Stimulated activated naive CD8-positive, alpha-beta T cell treated with anti-CD3 and anti-CD28 coated beads, Interleukin-15, Interleukin-2, amounts not matched to agents 100 ng/mL and 50 ng/mL, for 24 hours (primary cell): ENCODE measurements around the gene WNK4.

Source experiments
- H3K27ac Mint-ChIP-seq: one replicate; pipeline ENCODE4 v1.8.0; 2021; ENCODE audit warnings: mild to moderate bottlenecking, mixed read lengths
- H3K27me3 Mint-ChIP-seq: one replicate; pipeline ENCODE4 v1.8.0; 2021; ENCODE audit warnings: mixed read lengths
- H3K36me3 Mint-ChIP-seq: one replicate; pipeline ENCODE4 v1.8.0; 2021; ENCODE audit warnings: low read depth, mixed read lengths
- H3K4me1 Mint-ChIP-seq: one replicate; pipeline ENCODE4 v1.8.0; 2021; ENCODE audit warnings: low read depth, mixed read lengths
- H3K4me3 Mint-ChIP-seq: one replicate; pipeline ENCODE4 v1.8.0; 2021; ENCODE audit warnings: mild to moderate bottlenecking, mixed read lengths
- H3K9me3 Mint-ChIP-seq: one replicate; pipeline ENCODE4 v1.8.0; 2021; ENCODE audit warnings: mixed read lengths

Gene WNK4

DNA sequence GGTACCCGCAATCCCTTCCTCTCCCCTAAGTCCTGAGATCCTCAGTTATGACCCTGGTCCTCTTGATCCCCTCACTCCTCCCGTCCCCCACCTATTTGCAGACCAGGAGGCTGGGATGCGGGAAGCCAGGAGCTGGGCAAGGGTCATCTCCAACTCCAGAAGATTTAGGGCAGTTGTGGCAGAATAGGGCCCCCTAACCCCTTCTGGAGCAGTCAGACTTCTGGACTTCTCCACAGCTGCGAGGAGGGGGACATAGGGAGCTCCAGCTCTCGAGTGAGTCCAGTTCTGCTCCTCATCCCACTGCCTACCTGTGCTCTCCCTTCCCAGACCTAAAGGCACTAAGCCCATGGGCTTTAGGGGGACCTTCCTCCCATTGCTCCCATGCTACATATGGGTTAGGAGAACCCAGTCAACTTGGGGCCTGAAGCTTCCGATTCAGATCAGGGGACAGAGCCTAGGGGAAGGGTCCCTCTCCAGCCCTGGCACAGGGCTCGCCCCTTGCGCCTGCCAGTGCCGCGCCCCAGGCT is 1.3 kb downstream of the WNK4 start:
- Mint-ChIP-seq H3K4me1 (peaks cover 24% of the 10 kb centered on the region), H3K36me3 (peaks cover 22% of the 10 kb centered on the region), H3K27ac (no peak overlapping the region), H3K4me3 (no peak overlapping the region), H3K27me3 (peaks cover 50% of the 10 kb centered on the region), H3K9me3 (no peaks in the 10 kb centered on the region)

DNA sequence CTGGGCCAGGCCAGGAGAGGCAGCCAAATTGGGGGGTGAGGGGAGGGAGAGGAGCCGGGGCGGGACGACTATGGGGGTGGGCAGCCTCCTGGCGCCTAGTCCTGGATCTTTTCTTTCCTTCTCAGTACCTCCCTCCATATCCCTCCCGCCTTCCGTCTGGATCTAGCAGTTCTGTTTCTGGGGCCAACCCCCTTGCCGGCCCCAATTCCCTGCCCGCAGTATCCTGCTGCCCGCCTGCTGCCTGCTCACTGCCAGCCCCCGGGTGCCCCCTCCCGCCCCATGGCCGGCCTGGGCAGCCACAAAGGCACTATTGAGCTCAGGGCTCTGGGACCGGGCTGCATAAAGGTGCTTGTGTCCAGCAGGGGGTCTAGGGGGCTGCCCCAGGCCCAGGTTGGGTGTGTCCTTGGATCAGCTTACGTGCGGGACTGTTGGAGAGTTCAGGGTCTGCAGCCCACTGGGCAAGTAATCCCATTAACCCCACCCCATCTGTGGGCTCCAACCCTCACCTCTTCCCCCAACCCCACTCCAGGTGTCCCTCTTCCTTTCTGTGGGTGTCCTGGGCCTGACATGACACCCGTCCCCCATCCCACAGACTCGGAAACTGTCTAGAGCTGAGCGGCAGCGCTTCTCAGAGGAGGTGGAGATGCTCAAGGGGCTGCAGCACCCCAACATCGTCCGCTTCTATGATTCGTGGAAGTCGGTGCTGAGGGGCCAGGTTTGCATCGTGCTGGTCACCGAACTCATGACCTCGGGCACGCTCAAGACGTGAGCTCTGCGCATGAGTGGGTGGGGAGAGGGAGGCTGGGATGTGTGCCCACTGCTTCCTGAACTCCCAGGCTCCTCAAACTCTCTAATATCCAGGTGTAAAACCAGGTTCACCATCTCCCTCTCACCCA is 2.0 kb downstream of the WNK4 start:
- Mint-ChIP-seq H3K9me3 (no peaks in the 10 kb centered on the region), H3K4me3 (no peak overlapping the region), H3K27ac (no peak overlapping the region)

DNA sequence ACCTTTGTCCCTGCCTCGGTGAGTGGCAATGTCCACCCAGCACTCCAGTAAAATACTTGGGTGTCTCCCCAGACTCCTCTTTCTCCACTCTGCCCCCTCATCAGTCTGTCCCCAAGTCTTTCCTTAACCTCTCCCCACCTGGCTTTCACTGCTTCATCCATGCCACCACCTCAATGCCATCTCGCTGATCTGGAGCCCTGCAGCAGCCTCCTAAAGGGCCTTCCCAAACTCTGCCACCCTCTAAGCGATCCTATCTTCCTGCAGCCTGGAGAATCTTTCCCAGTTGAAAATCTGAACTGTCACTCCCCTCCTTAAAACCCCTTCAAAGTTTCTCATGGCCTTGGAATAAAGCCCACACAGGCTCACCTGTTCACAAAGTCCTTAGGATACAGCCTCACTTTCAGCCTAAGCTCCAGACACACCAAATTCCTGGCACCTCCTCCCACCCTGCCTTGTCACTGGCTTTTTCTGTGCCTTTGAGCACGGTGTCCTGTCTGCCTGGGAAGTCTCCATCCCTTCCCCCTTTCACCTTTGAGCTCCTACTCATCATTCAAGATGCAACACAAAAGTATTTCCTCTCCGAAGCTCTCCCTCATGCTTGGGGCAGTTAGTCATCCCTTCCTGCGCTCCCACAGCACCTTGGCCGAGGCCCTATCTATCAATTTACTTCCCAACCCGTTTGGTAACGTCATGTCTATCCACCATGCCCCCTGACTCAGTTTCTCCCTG is 2.8 kb downstream of the WNK4 start:
- H3K27me3 Mint-ChIP-seq, result peaks cover 62% of the 10 kb centered on the region
- H3K4me1 Mint-ChIP-seq, result peaks cover 24% of the 10 kb centered on the region
- no peaks in the 10 kb centered on the region for H3K9me3 Mint-ChIP-seq
- peaks cover 12% of the 10 kb centered on the region for H3K36me3 Mint-ChIP-seq
- H3K27ac Mint-ChIP-seq, result no peak overlapping the region
- H3K4me3 Mint-ChIP-seq, result no peak overlapping the region

More for the DNA sequence above, 2.0 kb downstream of the WNK4 start:
- peaks cover 20% of the 10 kb centered on the region for H3K36me3 Mint-ChIP-seq
- peaks cover 55% of the 10 kb centered on the region for H3K27me3 Mint-ChIP-seq
- H3K4me1 Mint-ChIP-seq, result peaks cover 24% of the 10 kb centered on the region

DNA sequence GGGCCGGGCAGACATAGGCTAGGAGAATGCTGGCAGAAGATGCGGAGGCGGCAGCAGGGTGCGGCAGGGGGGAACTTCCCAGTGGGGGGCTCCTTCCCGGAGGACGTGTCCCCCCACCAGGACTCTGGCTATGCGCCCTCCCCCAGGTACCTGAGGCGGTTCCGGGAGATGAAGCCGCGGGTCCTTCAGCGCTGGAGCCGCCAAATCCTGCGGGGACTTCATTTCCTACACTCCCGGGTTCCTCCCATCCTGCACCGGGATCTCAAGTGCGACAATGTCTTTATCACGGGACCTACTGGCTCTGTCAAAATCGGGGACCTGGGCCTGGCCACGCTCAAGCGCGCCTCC is 3.4 kb downstream of the WNK4 start:
- H3K36me3 Mint-ChIP-seq, result peaks cover 9% of the 10 kb centered on the region
- H3K27me3 Mint-ChIP-seq, result peaks cover 62% of the 10 kb centered on the region

DNA sequence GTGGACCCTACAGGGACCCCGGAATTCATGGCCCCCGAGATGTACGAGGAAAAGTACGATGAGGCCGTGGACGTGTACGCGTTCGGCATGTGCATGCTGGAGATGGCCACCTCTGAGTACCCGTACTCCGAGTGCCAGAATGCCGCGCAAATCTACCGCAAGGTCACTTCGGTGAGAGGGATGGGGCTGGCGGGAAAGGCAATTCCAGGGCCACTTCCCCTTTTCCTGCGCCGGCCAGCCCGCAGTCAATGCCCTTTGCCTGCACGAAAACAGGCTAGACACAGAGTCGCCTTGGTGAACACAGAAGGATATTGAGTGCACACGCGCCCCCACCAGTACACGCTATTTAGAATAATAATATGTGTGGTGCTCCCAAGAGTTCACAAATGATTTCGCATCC is 4.0 kb downstream of the WNK4 start:
- Mint-ChIP-seq H3K9me3 (no peaks in the 10 kb centered on the region), H3K27ac (no peak overlapping the region), H3K4me1 (peaks cover 24% of the 10 kb centered on the region), H3K27me3 (peaks cover 62% of the 10 kb centered on the region), H3K4me3 (no peak overlapping the region), H3K36me3 (peaks cover 4% of the 10 kb centered on the region)

More for the DNA sequence above, 3.4 kb downstream of the WNK4 start:
- peaks cover 24% of the 10 kb centered on the region for H3K4me1 Mint-ChIP-seq
- H3K4me3 Mint-ChIP-seq, result no peak overlapping the region
- no peak overlapping the region for H3K27ac Mint-ChIP-seq
- no peaks in the 10 kb centered on the region for H3K9me3 Mint-ChIP-seq

DNA sequence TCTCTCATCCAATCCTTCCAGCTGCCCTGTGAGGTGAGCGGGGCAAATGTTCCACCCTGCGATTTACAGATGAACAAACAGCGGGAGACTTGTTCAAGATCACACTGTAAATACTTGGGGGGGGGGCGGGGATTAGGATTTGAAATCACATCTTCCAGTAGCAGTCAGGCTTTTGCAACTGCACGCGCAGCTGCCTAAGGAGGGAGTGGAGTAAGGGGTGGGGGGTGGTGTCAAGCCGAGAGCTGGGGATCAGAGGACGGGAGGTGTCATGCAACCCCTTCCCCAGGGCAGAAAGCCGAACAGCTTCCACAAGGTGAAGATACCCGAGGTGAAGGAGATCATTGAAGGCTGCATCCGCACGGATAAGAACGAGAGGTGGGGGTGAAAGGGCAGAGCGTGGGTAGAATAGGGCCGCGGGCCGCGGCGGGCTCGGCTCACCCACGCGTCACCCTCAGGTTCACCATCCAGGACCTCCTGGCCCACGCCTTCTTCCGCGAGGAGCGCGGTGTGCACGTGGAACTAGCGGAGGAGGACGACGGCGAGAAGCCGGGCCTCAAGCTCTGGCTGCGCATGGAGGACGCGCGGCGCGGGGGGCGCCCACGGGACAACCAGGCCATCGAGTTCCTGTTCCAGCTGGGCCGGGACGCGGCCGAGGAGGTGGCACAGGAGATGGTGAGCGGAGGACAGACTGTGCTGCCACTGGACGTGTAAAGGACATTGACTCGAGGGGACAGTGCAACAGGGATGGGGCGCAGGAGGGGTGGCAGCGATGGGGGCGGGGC is 4.6 kb downstream of the WNK4 start:
- Mint-ChIP-seq H3K27ac (no peak overlapping the region), H3K27me3 (peaks cover 64% of the 10 kb centered on the region), H3K4me3 (no peak overlapping the region)

DNA sequence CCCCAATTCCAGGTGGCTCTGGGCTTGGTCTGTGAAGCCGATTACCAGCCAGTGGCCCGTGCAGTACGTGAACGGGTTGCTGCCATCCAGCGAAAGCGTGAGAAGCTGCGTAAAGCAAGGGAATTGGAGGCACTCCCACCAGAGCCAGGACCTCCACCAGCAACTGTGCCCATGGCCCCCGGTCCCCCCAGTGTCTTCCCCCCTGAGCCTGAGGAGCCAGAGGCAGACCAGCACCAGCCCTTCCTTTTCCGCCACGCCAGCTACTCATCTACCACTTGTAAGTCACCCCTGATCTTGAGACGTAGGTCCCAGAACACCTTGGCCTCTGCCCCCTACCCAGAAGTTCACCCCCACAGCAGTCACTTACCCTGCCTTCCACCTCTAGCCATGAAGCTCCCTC is 6.9 kb downstream of the WNK4 start:
- Mint-ChIP-seq H3K4me3 (no peak overlapping the region), H3K9me3 (no peaks in the 10 kb centered on the region), H3K36me3 (no peaks in the 10 kb centered on the region), H3K27me3 (peaks cover 58% of the 10 kb centered on the region), H3K27ac (no peak overlapping the region), H3K4me1 (peaks cover 21% of the 10 kb centered on the region)

More for the DNA sequence above, 4.6 kb downstream of the WNK4 start:
- H3K9me3 Mint-ChIP-seq, result no peaks in the 10 kb centered on the region
- H3K4me1 Mint-ChIP-seq, result peaks cover 24% of the 10 kb centered on the region
- H3K36me3 Mint-ChIP-seq, result no peaks in the 10 kb centered on the region

DNA sequence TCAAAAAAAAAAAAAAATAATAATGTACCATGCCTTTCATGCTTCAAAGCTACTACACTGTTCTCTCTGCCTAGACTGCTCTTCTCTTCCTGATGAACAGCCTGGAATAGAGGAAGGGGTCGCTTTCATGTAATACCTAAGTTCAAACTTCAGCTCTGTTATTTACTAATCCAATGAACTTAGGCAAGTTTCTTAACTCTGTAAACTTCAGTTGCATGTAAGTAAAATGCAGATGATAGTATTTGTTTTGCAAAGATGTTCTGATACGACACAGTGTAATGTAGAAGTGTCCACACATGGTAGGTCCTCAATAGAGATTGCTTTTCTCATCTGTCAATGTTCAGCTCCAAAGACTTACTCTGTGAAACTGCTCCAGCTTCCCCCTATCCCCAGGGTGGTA is 11.5 kb downstream of the WNK4 start:
- peaks cover 4% of the 10 kb centered on the region for H3K36me3 Mint-ChIP-seq
- peaks cover 16% of the 10 kb centered on the region for H3K27me3 Mint-ChIP-seq
- peaks cover 3% of the 10 kb centered on the region for H3K4me1 Mint-ChIP-seq
- H3K4me3 Mint-ChIP-seq, result no peak overlapping the region
- H3K27ac Mint-ChIP-seq, result no peak overlapping the region
- H3K9me3 Mint-ChIP-seq, result no peaks in the 10 kb centered on the region

DNA sequence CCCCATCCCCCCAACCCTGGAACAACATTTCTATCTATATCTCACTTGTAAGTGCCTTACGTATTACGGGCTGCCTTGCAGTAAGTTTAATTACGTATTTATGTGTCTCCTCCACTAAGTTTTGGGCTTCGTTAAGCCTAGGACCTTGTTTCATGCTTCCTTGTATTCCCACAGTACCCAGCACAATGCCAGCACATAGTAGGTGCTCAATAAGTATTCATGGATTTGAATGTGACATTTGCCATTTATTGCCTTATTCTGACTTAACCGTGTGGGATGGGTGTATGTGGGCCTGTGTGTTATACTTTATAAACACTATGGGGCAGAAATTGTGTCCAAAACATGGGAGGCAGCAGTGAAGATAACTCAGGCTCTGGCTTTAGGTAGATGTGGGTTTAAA is 12.1 kb downstream of the WNK4 start:
- no peaks in the 10 kb centered on the region for H3K9me3 Mint-ChIP-seq
- peaks cover 13% of the 10 kb centered on the region for H3K27me3 Mint-ChIP-seq
- no peak overlapping the region for H3K4me3 Mint-ChIP-seq
- peaks cover 9% of the 10 kb centered on the region for H3K4me1 Mint-ChIP-seq
- H3K36me3 Mint-ChIP-seq, result peaks cover 4% of the 10 kb centered on the region
- no peak overlapping the region for H3K27ac Mint-ChIP-seq

DNA sequence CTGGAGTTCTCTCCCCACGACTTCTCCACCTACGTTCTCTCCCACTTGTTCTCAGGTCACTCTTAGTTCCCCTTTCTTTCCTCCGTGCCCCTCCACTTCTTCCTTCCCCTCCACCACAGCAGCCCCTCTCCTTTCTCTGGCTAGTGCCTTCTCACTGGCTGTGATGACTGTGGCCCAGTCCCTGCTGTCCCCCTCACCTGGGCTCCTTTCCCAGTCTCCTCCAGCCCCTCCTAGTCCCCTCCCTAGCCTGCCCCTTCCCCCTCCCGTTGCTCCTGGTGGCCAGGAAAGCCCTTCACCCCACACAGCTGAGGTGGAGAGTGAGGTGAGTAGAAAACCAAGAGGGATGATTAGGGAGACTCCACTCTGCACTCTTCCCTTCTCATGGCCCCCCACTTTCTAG is 14.7 kb downstream of the WNK4 start:
- H3K9me3 Mint-ChIP-seq, result peaks cover 3% of the 10 kb centered on the region
- peaks cover 21% of the 10 kb centered on the region for H3K4me1 Mint-ChIP-seq
- H3K27me3 Mint-ChIP-seq, result peaks cover 8% of the 10 kb centered on the region
- no peak overlapping the region for H3K27ac Mint-ChIP-seq
- no peak overlapping the region for H3K4me3 Mint-ChIP-seq
- H3K36me3 Mint-ChIP-seq, result peaks cover 8% of the 10 kb centered on the region

DNA sequence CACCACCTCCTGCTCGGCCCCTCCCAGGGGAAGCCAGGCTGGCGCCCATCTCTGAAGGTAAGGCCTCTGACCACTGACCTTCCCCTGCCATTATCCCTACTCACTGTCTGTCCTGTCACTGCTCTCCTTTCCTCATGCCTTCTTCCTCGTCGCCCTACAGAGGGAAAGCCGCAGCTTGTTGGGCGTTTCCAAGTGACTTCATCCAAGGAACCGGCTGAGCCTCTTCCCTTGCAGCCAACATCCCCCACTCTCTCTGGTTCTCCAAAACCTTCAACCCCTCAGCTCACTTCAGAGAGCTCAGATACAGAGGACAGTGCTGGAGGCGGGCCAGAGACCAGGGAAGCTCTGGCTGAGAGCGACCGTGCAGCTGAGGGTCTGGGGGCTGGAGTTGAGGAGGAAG is 15.1 kb downstream of the WNK4 start:
- Mint-ChIP-seq H3K27me3 (peaks cover 8% of the 10 kb centered on the region), H3K27ac (no peak overlapping the region), H3K36me3 (peaks cover 8% of the 10 kb centered on the region), H3K4me3 (no peak overlapping the region), H3K9me3 (peaks cover 3% of the 10 kb centered on the region), H3K4me1 (peaks cover 21% of the 10 kb centered on the region)

DNA sequence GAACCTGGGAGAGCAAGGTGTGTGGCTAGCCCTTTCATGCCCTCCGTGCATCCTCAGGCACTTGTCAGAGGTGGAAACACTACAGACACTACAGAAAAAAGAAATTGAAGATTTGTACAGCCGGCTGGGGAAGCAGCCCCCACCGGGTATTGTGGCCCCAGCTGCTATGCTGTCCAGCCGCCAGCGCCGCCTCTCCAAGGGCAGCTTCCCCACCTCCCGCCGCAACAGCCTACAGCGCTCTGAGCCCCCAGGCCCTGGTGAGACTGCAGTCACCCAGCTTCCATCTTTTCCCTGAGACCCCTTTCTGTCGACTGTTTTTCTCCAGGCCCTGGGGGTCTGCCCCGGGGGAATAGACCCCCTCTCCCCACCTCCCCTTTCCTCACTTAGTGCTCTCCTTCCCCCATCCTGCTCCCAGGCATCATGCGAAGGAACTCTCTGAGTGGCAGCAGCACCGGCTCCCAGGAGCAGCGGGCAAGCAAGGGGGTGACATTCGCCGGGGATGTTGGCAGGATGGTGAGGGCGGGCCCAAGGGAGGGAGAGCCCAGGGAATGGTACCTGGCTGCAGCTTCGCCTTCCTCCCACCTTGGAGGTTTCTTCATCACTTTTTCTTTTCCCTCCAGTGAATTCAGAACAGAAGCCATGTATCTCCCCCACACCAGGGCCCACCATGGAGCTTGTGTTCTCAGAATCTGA is 15.8 kb downstream of the WNK4 start:
- H3K9me3 Mint-ChIP-seq, result peaks cover 3% of the 10 kb centered on the region
- peaks cover 8% of the 10 kb centered on the region for H3K36me3 Mint-ChIP-seq
- H3K4me3 Mint-ChIP-seq, result no peak overlapping the region
- H3K27me3 Mint-ChIP-seq, result peaks cover 10% of the 10 kb centered on the region
- H3K27ac Mint-ChIP-seq, result no peak overlapping the region
- H3K4me1 Mint-ChIP-seq, result peaks cover 21% of the 10 kb centered on the region

DNA sequence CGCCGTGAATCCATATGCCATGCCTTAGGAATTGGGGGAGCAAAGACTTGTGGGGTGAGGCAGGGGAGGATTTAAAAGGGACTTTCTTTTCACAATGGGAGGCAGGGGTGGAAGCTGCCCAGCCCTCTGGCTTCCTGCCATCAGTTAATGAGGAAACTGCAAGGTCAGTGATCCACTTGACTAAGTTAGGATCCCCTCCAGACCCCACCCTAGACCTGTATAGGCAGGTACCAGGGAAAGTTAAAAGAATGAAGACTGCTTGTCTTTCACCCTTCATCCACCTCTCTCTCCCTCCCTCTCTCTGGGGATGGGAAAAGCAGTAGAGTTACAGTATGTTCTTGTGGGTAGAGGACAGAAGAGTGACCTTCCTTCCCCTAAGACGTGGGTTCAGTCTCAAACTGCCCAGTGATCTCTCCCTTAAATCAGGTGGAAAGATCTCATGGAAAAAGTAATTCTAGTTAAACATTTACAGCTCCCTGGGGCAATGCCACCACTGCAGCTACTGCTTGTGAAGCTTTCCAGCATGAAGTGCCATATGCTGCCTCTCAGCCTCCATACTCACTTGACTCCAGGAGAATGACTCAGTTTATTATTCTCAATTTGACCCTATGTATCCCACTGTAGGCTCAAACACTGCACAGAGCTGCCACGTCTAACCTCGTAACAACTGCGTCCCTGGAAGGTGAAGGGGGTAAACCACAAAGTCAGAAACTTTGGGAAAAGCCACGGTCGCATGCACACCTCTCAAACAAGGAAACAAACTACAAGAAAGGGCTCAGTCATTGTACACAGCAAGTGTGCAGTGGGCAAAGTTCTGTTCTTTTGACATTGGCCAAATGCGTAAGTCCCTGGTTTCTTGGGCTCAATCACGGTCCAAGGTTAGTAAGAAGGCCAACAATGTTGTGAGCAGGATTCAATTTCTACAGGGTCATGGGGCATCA is 16.9 kb downstream of the WNK4 start:
- Mint-ChIP-seq H3K4me1 (peaks cover 21% of the 10 kb centered on the region), H3K27me3 (peaks cover 10% of the 10 kb centered on the region), H3K4me3 (peak overlapping the region; percentile 90), H3K36me3 (peaks cover 8% of the 10 kb centered on the region), H3K9me3 (peaks cover 3% of the 10 kb centered on the region), H3K27ac (no peak overlapping the region)
